Measurements from ENCODE around the gene EPN3. TPM values are rescaled to one million over a fixed set of nuclear protein-coding genes. Genes with fewer than 3 reads are reported as not detected.
A peak's percentile ranks its signal among the peaks of the same experiment; 100 is the strongest.

Gene EPN3
- total RNA-seq, 2 donors from 2014 or later = 18.3 to 79.8 TPM

GRCh38 chr17:50498021-50498874, 34.3 kb upstream of the EPN3 start:
- intact Hi-C loops (cut with DNase I) = no loop called here
- no peak for DNase-seq
- no peak overlapping the region for H3K9ac ChIP-seq (ENCODE audit: low read depth in 2 of 2, low read length in 2 of 2)

GRCh38 chr17:50499270-50499669, 33.3 kb upstream of the EPN3 start:
- intact Hi-C loops (cut with DNase I) = no loop called here
- no peaks in the 10 kb centered on the region for H3K27me3 ChIP-seq
- no peak for DNase-seq
- H3K4me3 ChIP-seq = no peak overlapping the region
- no peak for TF ChIP-seq CTCF (IDR thresholded peaks at IDR 0.05)
- no peaks in the 10 kb centered on the region for H3K4me1 ChIP-seq
- H3K9me3 ChIP-seq = no peaks in the 10 kb centered on the region
- no peak overlapping the region for H3K27ac ChIP-seq
- no peaks in the 10 kb centered on the region for H3K36me3 ChIP-seq
- no peak overlapping the region for H3K9ac ChIP-seq (ENCODE audit: low read depth in 2 of 2, low read length in 2 of 2)

More at GRCh38 chr17:50498021-50498874, 34.3 kb upstream of the EPN3 start:
- H3K4me1 ChIP-seq = no peaks in the 10 kb centered on the region
- TF ChIP-seq CTCF (IDR thresholded peaks at IDR 0.05) = no peak
- no peak overlapping the region for H3K27ac ChIP-seq
- no peaks in the 10 kb centered on the region for H3K27me3 ChIP-seq
- no peak overlapping the region for H3K4me3 ChIP-seq
- no peaks in the 10 kb centered on the region for H3K36me3 ChIP-seq
- H3K9me3 ChIP-seq = no peaks in the 10 kb centered on the region

DNA sequence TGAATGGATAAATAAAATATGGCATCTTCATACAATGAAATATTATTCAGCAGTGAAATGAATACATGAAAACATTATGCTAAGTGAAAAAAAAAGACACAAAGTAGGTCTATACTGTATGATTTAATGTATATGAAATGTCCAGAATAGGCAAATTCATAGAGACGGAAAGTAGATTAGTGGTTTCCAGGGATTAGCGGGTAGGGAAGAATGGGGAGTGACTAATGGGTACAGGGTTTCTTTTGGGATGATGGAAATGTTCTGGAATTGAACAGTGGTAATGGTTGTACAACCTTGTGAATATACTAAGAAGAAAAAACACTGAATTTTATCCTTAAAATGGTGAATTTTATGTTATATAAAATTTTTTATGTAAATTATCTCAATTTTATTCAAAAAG, 32.8 kb upstream of the EPN3 start:
- Histone ChIP-seq H3K36me3 (no peaks in the 10 kb centered on the region), H3K9me3 (no peaks in the 10 kb centered on the region), H3K4me3 (no peak overlapping the region), H3K27me3 (no peaks in the 10 kb centered on the region), H3K9ac (ENCODE audit: low read depth in 2 of 2, low read length in 2 of 2) (no peak overlapping the region), H3K27ac (no peak overlapping the region), H3K4me1 (no peaks in the 10 kb centered on the region)
- intact Hi-C loops (cut with DNase I) = no loop called here
- DNase-seq = no peak
- no peak for TF ChIP-seq CTCF (IDR thresholded peaks at IDR 0.05)

GRCh38 chr17:50501054-50501453, 31.5 kb upstream of the EPN3 start:
- Histone ChIP-seq H3K4me3 (no peak overlapping the region), H3K36me3 (no peaks in the 10 kb centered on the region), H3K9ac (ENCODE audit: low read depth in 2 of 2, low read length in 2 of 2) (no peak overlapping the region), H3K27ac (no peak overlapping the region), H3K27me3 (no peaks in the 10 kb centered on the region), H3K9me3 (no peaks in the 10 kb centered on the region), H3K4me1 (no peaks in the 10 kb centered on the region)
- TF ChIP-seq CTCF (IDR thresholded peaks at IDR 0.05) = no peak
- peak; percentile 70 for DNase-seq
- intact Hi-C loops (cut with DNase I) = no loop called here

DNA sequence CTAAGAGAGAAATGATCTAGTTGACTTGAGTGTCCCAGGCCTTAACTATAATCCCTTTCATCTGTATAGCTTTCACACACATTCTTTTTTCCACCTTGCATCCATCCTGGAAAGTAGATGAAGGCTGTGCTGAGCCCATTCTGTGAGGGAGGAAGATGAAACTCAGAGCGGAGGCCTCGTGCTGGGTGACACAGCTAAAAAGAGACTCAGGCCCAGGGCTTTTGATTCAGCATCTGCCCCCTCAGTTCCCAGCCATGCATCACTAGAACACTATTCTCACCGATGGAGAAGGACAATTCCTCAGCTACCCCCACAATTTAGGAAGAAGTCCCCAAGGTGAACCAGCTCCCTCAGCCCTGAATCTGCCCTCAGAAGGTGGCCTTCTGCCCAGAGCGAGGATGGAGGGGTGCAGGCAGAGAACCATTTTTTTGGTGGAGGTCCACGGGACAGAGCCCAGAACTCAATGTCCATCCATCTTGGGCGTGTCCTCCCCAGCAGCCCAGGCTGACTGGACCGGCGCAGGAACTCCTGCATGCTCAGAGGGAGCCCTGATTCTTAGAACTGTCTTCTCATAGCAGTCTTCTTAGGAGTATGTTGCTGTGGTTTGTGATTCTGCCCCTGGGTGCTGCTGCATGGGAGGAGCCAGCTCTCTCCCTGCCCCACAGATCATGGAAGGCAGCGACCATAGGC, 30.1 kb upstream of the EPN3 start:
- Histone ChIP-seq H3K4me1 (no peaks in the 10 kb centered on the region), H3K9me3 (no peaks in the 10 kb centered on the region), H3K36me3 (no peaks in the 10 kb centered on the region), H3K9ac (ENCODE audit: low read depth in 2 of 2, low read length in 2 of 2) (no peak overlapping the region), H3K27me3 (no peaks in the 10 kb centered on the region), H3K27ac (peak overlapping the region; percentile 9), H3K4me3 (no peak overlapping the region)
- no peak for DNase-seq
- intact Hi-C loops (cut with DNase I) = no loop called here
- no peak for TF ChIP-seq CTCF (IDR thresholded peaks at IDR 0.05)
